Left ventricle myocardium superior (tissue), 1 donor: ENCODE results near the gene CRTAP. TPM values are rescaled to one million over a fixed set of nuclear protein-coding genes. Genes with fewer than 3 reads are reported as not detected.
"Not testable (repeated sequence)": the region's sequence is repeated elsewhere in the genome, so short reads cannot be mapped to it uniquely, and the experiment has no call there.

Source experiments
- ATAC-seq: fragments of 200-7000 bp; cut with Tn5 transposase; one replicate; pipeline ENCODE4 v1.9.1; 2020; ENCODE audit warnings: mild to moderate bottlenecking, moderate library complexity
- DNase-seq: peaks from one replicate; pipeline ENCODE4 v3.0.0-alpha.2; 2020
- intact Hi-C: fragments of 100-400 bp; cut with micrococcal nuclease; formaldehyde crosslinking; loops from one replicate; pipeline ENCODE4 v1.11.0; 2022
- total RNA-seq: library from RNA; stranded (reverse); fragmentation: NEBNext Ultra II Directional; extraction: Animal tissue kit (Norgen Biotek cat#: 25700); gene quantifications from one replicate; pipeline ENCODE4 v1.2.1, GENCODE V29; 2021
- donor health status: DM: no; HTN: yes; CAD: no; lungs with severe emphysema.

Gene CRTAP
- total RNA-seq, 1 donor from 2014 or later = 94.6 TPM

- ATAC-seq (peak; percentile 66), DNase-seq (peak; percentile 74)
- intact Hi-C loops = no loop called here
These were observed 17.5 kb upstream of the CRTAP start for GRCh38 chr3:33096093-33096868.

GRCh38 chr3:33099109-33099645, 14.6 kb upstream of the CRTAP start:
- ATAC-seq = no peak
- intact Hi-C loops = no loop called here

DNA sequence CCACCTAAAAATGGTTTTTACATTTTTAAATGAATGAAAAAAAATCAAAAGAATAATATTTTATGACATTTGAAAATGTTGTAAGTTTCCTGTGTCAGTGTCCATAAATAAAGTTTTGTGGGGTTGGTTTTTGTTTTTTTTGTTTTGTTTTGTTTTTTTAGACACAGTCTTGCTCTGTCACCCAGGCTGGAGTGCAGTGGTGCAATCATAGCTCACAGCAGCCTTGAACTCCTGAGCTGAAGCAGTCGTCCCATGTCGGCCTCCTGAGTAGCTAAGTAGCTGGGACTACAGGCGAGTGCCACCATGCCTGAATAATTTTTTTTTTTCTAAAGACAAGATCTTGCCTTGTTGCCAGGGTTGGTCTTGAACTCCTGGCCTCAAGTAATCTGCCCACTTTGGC, 14.1 kb upstream of the CRTAP start:
- intact Hi-C loops = no loop called here
- no peak for DNase-seq
- ATAC-seq = no peak

More at GRCh38 chr3:33099109-33099645, 14.6 kb upstream of the CRTAP start:
- no peak for DNase-seq

DNA sequence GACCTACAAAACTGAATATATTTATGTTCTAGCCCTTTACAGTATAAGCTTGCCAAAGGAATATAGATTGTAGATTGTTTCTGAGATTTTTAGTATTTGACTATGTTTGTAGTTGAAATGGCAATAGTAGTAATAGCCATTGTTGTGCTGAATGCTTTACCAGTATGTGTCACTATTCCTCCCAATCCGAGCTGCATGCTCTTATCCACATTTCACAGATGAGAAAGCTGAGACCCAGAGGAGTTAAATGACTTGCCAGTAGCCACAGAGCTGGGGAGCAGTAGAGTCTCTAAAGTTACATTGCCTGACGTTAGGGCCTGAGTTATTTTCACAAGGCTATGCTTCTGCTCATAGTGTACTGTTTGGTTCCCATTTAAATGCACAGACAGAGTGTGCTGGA, 13.6 kb upstream of the CRTAP start:
- ATAC-seq (no peak), DNase-seq (no peak)
- intact Hi-C loops = no loop called here

DNA sequence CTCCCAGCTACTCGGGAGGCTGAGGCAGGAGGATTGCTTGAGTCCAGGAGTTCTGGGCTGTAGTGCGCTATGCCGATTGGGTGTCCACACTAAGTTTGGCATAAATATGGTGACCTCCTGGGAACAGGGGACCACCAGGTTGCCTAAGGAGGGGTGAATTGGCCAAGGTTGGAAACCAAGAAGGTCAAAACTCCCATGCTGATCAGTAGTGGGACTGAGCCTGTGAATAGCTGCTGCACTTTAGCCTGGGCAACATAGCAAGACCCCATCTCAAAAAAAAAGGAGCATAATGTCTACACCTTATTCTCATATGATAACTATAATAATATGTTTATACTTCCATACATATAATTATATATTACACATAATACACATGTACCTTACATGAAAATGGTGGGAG, 10.8 kb upstream of the CRTAP start:
- intact Hi-C loops = no loop called here
- ATAC-seq (no peak), DNase-seq (no peak)

- no peak for ATAC-seq
- intact Hi-C loops = no loop called here
- DNase-seq = no peak
These were observed 10.3 kb upstream of the CRTAP start for GRCh38 chr3:33103480-33103879.

DNA sequence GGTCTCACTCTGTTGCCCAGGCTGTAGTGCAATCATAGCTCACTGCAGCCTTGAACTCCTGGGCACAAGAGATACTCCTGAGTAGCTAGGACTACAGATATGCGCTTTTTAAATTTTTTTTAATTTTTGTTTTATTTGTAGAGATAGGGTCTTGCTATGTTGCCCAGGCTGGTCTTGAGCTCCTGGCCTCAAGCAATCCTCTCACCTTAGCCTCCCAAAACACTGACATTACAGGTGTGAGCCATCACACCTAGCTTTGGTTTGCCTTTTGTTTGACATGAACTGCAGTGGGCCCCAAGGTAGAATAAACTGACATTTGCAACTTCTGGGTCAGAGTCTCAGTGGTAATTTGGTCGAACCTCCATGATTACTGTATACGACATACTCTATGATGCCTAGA, 9.0 kb upstream of the CRTAP start:
- DNase-seq (no peak), ATAC-seq (no peak)
- intact Hi-C loops = no loop called here

- ATAC-seq (no peak), DNase-seq (no peak)
- intact Hi-C loops = no loop called here
These were observed 8.4 kb upstream of the CRTAP start for GRCh38 chr3:33105341-33105948.

- ATAC-seq, intact Hi-C loops, DNase-seq: not testable (repeated sequence)
These were observed 7.0 kb upstream of the CRTAP start for GRCh38 chr3:33106854-33107253.

DNA sequence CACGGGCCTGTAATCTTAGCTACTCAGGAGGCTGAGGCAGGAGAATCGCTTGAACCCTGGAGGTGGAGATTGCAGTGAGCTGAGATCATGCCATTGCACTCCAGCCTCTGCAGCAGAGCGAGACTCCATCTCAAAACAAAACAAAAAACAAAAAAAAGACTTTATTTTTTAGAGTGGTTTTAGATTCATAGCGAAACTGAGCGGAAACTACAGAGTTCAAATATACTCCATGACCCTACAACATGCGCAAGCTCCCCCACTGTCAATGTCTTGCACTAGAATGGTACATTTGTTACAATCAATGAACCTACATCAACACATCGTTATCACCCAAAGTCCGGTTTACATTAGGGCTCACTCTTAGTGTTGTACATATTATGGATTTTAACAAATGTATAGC, 2.2 kb upstream of the CRTAP start:
- no peak for DNase-seq
- no peak for ATAC-seq
- intact Hi-C loops = no loop called here

- ATAC-seq (no peak), DNase-seq (no peak)
- intact Hi-C loops = no loop called here
These were observed 809 bp downstream of the CRTAP start for GRCh38 chr3:33114622-33115023.

DNA sequence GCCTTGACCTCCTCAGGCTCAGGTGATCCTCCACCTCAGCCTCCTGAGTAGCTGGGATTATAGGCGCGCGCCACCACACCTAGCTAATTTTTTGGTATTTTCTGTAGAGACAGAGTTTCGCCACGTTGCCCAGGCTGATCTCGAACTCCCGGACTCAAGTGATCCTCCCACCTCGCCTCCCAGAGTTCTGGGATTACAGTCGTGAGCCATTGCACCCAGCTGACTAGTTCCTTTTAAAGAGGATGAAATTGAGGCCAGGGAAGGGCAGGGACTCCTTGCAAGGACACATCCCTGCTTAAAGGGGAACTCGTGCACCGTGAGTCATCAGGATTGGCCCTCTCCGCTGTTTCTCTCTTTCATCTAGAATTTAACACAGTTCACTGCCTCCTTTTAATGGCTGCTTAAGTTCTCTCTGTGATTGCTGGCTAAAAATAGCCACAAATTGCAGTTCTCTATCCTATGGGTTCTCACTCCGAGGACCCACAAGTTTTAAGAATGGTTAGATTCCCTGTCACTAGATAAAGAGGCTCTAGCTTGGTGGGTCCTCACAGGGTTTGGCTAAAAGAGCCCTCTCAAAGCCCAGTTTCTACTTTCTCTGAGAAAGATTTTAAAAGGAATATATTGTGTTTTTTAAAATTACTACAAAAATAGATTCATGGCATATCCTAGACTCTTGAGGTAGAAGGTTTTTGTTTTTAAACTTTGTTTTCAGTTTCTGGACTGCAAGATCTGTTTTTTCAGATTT, 1.4 kb downstream of the CRTAP start:
- peak; percentile 65 for DNase-seq
- peak; percentile 67 for ATAC-seq
- intact Hi-C loops = no loop called here

- ATAC-seq = no peak
- intact Hi-C loops = no loop called here
- no peak for DNase-seq
These were observed 3.6 kb downstream of the CRTAP start for GRCh38 chr3:33117461-33117860.

DNA sequence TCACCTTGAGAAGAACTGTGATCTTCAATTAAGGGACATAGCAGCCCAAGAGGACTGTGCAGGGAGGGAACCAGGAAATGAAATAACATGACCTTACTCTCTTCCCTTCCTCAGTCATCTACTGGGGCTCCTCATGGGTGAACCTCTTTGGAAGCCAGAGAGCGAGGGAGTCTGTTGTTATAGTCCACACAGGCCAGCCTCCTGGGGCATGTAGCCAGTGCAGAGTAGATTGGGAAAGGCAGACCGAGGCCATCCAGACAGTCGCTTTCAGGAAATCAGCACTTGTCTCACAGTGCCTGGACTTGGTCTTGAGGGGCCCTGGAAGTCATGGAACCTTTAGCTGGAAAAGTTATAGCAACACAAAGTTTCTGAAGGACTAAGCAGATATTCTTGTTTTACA, 6.1 kb downstream of the CRTAP start:
- peak; percentile 45 for DNase-seq
- peak; percentile 12 for ATAC-seq
- intact Hi-C loops = no loop called here

GRCh38 chr3:33122991-33123390, 9.2 kb downstream of the CRTAP start:
- intact Hi-C loops = no loop called here
- ATAC-seq = no peak
- no peak for DNase-seq

DNA sequence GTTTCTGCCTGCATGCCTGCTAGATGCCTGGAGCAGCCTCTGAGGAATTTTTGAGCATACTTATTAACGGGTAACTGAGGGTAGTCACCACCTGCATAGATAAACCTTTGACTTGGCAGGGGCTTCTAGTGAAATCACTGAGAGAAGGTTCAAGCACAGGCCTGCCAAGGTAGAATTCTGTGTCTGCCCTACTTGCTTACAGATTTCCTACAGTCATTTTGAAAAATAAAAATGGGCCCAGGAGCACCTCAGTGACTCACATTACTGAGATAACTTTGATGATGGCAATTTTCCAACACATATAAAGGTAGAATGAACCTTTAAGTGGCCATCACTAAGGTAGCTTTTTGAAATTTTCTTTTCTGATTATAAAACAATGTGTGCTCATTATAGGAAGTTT, 10.8 kb downstream of the CRTAP start:
- intact Hi-C loops = no loop called here
- no peak for ATAC-seq
- no peak for DNase-seq

GRCh38 chr3:33125840-33126239, 12.0 kb downstream of the CRTAP start:
- intact Hi-C loops = no loop called here
- no peak for DNase-seq
- no peak for ATAC-seq

- no peak for ATAC-seq
- DNase-seq = no peak
- intact Hi-C loops = no loop called here
These were observed 14.9 kb downstream of the CRTAP start for GRCh38 chr3:33128706-33129105.

DNA sequence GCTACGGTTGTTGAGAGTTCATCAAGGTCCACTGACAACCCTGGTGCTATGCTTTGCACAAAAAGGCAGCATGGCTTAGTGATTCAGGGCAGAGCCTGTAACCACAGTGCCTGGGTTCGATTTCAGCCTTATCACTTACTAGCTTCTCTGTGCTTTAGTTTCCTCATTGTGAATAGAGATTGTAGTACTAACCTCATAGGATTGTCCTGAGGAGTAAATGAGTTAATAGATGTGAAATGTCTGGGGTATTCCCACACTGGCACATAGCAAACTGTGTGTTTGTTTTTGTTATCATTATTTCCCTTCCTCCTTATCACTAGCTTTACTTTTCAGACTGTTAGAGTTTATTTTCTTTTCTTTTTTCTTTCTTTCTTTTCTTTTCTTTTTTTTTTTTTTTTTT, 16.3 kb downstream of the CRTAP start:
- ATAC-seq = no peak
- DNase-seq = no peak
- intact Hi-C loops = loop anchor here (5.0 kb wide), 1 partner anchor 242 kb away; no protein-coding TSS in a partner anchor
